ENCODE results near the gene ING3. TPM values are rescaled to one million over a fixed set of nuclear protein-coding genes. Genes with fewer than 3 reads are reported as not detected.

The ING3 gene
- total RNA-seq, 8 experiments from 2014 or later = 9.2 to 30.6 (median 15.8) TPM

DNA sequence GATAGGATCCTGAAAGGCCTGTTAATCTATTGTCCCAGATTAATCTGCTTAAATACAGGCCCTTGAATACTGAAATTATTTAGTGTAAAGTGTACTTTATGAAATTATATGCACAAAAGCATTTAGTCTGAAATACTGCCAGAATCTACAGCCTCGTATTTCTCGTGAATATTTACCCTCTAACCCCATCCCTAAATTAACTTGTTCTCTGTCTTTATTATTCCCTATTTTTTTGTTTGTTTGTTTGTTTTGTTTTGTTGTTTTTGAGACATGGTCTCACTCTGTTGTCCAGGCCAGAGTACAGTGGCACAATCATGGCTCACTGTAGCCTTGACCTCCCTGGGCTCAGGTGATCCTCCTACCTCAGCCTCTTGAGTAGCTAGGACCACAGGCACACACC is 35.3 kb downstream of the ING3 start:
- Histone ChIP-seq H3K4me3 (no peak overlapping the region), H3K4me1 (replicated peaks in 1 of 2) (no peaks in the 10 kb centered on the region), H3K27ac (no peak overlapping the region)
- in situ Hi-C loops (cut with MboI; ENCODE audit: low pct_unique_long_range_greater_than_20kb in 2 of 9, low sequenced_read_pairs in 9 of 9, unreplicated experiment in 9 of 9) = loop anchor here in 3 of 9 experiments (10.0 to 25.0 kb wide), 3 partner anchors 101 to 351 kb away; partner anchors contain the start of gene WNT16 (in 1 of the 3)
- WGBS, 10 experiments = 25 to 93% (median 91%) methylated on average over 2 of the region's 2 CpGs; no CpG with 5 or more reads in 3 of the 10 experiments
- ATAC-seq (replicated peaks in 6 of 8) = no peak

DNA sequence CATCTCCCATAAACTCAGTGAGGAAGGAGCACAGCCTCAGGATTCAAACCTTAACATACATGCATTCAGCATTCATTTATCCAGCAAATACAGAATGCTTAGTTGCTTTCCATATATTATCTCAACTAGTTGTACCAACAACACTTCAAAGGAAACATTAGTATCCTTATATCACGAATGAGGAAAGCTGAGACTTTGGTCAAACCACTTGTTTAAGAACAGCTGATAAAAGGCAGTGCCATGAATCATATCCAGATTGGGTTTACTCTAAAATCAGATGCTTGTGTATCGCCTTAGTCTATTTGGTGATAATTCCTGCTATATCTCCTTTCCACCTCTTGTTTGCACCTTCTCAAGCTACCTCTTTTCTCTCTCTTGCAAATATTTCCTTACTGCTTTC is 36.1 kb downstream of the ING3 start:
- WGBS, 10 experiments = 0 to 100% (median 83%) methylated on average over 1 to 2 of the region's 2 CpGs; no CpG with 5 or more reads in 2 of the 10 experiments
- Histone ChIP-seq H3K4me1 (replicated peaks in 1 of 2) (no peaks in the 10 kb centered on the region), H3K4me3 (no peak overlapping the region), H3K27ac (no peak overlapping the region)
- in situ Hi-C loops (cut with MboI; ENCODE audit: low pct_unique_long_range_greater_than_20kb in 2 of 9, low sequenced_read_pairs in 9 of 9, unreplicated experiment in 9 of 9) = loop anchor here in 3 of 9 experiments (10.0 to 25.0 kb wide), 3 partner anchors 101 to 351 kb away; partner anchors contain the start of gene WNT16 (in 1 of the 3)
- ATAC-seq (replicated peaks in 6 of 8) = no peak

DNA sequence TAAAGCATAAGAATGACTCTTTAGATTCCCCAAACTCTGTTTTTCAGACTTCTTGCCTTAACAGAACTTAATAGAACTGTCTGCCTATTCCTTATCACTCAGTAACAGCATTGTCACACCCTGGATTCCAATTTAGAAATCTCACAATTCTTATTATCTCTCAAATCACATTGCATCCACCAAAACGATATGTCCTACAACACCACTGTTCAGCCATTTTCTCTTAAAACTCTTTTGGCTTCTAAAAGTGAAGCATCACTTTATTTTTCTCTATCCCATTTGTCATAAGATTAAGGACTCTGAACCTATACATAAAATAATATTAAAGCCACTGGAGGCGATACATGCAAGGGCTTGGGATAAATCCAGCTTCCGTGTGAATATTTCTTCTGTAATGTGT is 36.7 kb downstream of the ING3 start:
- Histone ChIP-seq H3K4me1 (replicated peaks in 1 of 2) (no peaks in the 10 kb centered on the region), H3K4me3 (peak overlapping the region in 1 of 5 donors; percentile 24), H3K27ac (no peak overlapping the region)
- in situ Hi-C loops (cut with MboI; ENCODE audit: low pct_unique_long_range_greater_than_20kb in 2 of 9, low sequenced_read_pairs in 9 of 9, unreplicated experiment in 9 of 9) = loop anchor here in 3 of 9 experiments (10.0 to 25.0 kb wide), 3 partner anchors 100 to 350 kb away; partner anchors contain the start of gene WNT16 (in 1 of the 3)
- 0 to 6% (median 0%) methylated on average over 1 to 3 of the region's 3 CpGs; no CpG with 5 or more reads in 2 of the 10 experiments for WGBS, 10 experiments
- ATAC-seq (replicated peaks in 6 of 8) = no peak

DNA sequence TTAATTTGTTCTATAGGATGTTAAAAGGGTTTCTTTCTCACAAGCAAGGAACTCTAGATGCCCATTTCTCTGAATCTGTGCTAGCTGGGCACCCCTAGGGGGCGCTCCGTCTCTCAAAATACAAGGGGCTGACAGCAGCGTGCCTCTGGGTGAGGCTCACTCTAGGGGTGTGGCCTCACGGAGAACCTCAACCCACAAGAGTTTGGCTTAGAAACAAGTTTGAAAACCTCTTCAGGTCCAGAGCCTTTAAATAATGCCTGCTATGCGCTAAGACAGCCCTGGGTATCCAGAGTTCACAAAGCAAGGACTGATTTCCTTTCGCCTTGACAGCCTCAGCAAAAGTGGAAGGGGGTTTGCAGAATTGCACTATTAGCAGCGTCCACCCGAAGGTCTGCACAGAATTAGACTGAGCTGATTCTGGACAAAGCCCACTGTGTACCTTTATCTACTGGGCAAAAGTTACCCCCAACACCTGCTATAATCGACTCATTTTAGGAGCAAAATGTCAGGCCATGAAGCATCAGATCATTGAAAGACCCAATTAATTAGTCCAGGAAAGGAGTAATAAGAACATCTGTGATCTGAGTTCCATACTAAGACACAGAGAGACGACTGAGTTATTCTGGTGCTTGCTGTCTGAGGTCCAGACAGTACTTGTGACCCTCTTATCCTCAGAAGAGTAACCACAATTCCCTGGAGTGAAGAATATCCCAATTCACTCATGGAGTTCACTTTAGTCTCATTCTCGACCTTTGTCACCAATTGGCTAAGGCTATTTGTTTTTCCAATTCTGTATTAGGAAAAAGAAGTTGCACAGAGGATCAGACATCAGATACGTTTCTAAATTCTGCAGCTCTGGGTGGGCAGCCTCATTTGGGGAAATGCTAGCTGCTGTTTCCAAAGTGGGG is 37.4 kb downstream of the ING3 start:
- peak overlapping the region; percentile 21 to 33 (median 28) for H3K4me3 ChIP-seq
- WGBS, 10 experiments = 0 to 30% (median 3%) methylated on average over 1 to 7 of the region's 12 CpGs; no CpG with 5 or more reads in 1 of the 10 experiments
- H3K4me1 ChIP-seq (replicated peaks in 1 of 2) = no peaks in the 10 kb centered on the region
- peak; percentile 71 to 93 (median 78) for ATAC-seq (replicated peaks in 6 of 8)
- H3K27ac ChIP-seq = no peak overlapping the region
- in situ Hi-C loops (cut with MboI; ENCODE audit: low pct_unique_long_range_greater_than_20kb in 2 of 9, low sequenced_read_pairs in 9 of 9, unreplicated experiment in 9 of 9) = loop anchor here in 3 of 9 experiments (10.0 to 25.0 kb wide), 3 partner anchors 99 to 349 kb away; partner anchors contain the start of gene WNT16 (in 1 of the 3)

DNA sequence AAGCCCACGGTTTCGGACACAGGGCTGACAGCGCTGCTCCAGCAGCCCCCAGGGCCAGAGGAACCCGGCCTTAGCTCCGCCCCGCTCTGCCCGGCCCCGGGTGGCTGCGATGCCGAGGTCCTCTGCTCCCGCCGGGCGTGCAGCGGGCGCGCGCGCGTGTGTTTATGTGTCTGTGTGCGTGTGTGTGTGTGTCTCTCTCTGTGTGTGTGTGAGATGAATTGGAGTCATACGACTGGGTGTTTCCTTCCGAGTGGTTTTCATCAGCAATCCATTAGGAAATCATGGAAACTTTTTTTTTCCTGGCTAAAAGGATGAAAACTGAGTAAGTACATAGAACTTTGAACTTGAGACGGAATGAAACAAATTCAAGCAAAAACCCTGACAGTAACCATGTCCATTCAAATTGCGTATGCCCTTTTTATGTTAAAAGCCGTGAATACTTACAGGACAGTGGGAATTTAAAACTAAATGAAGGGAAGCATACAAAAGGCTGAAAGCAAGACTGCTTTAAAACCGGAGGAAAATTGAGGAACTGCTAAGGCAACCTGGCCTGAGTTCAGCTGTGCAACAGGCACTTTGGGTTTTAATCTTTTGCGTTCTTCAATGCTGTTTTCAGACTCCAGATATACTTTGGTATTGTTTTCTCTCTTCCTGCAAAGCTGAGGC is 38.1 kb downstream of the ING3 start, which contains the start of gene CPED1:
Gene CPED1, plus strand, starts transcription at position 121 of the 666 bp plus-strand sequence. CDS start 911 bp downstream, outside the sequence.
- Histone ChIP-seq H3K4me3 (peak within 1 kb of the TSS; percentile 21 to 33 (median 28)), H3K27ac (no peak within 1 kb of the TSS), H3K4me1 (replicated peaks in 1 of 2) (no peaks in the 10 kb centered on the region)
- in situ Hi-C loops (cut with MboI; ENCODE audit: low pct_unique_long_range_greater_than_20kb in 2 of 9, low sequenced_read_pairs in 9 of 9, unreplicated experiment in 9 of 9) = loop anchor here in 3 of 9 experiments (10.0 to 25.0 kb wide), 3 partner anchors 99 to 349 kb away; partner anchors contain the start of gene WNT16 (in 1 of the 3)
- 0 to 61% (median 5%) methylated on average over 1 to 14 of the region's 27 CpGs; no CpG with 5 or more reads in 2 of the 10 experiments for WGBS, 10 experiments
- peak; percentile 53 to 97 (median 94) for ATAC-seq (replicated peaks in 6 of 8)

DNA sequence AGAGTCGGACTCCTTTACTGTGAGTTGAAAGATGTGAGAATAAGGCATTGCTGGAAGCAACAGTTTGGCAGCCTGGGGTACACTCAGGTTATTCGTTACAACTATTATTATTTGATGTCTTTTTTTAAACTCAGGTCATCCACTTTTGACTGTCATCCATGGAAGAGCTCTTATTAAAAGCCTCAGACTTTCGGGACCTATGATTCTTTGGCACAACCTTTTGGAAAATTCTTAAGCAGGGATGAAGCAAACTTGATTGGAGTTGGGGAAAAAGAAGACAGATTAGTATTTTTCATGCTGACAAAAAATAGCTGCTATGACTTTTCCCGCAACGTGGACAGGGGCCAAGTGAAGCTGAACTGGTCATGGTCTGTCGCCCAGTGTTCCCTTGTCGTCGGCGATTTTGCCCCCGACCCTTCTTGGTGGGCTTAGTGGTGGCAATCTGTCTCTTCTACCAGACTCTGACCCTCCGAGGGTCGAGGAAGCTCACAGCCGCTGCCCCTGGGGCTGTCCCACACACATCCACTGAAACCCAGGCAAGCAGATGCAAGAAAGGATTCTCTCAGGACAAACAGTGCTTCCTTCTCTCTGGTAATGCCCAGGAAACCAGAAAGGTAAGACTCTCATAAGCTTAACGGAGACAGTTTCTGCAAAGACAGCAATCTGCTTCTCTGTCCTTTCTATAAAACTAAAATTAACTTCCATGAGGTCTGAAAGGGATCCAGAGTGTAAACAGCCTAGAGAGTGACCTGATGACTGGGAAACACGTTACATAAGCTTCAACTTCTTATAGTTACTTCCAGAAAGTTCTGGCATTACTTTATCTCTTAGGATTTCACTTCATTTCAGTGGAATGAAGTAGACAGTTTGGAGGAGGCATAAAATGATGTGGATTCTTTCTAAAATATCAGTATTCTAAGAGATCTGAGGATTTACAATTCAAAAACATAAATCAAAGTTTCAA is 39.0 kb downstream of the ING3 start:
- no peak for ATAC-seq (replicated peaks in 6 of 8)
- WGBS, 10 experiments = 1 to 100% (median 75%) methylated on average over 1 to 15 of the region's 15 CpGs
- Histone ChIP-seq H3K27ac (no peak overlapping the region), H3K4me1 (replicated peaks in 1 of 2) (no peaks in the 10 kb centered on the region), H3K4me3 (no peak overlapping the region)
- in situ Hi-C loops (cut with MboI; ENCODE audit: low pct_unique_long_range_greater_than_20kb in 2 of 9, low sequenced_read_pairs in 9 of 9, unreplicated experiment in 9 of 9) = loop anchor here in 3 of 9 experiments (10.0 to 25.0 kb wide), 3 partner anchors 98 to 348 kb away; partner anchors contain the start of gene WNT16 (in 1 of the 3)

DNA sequence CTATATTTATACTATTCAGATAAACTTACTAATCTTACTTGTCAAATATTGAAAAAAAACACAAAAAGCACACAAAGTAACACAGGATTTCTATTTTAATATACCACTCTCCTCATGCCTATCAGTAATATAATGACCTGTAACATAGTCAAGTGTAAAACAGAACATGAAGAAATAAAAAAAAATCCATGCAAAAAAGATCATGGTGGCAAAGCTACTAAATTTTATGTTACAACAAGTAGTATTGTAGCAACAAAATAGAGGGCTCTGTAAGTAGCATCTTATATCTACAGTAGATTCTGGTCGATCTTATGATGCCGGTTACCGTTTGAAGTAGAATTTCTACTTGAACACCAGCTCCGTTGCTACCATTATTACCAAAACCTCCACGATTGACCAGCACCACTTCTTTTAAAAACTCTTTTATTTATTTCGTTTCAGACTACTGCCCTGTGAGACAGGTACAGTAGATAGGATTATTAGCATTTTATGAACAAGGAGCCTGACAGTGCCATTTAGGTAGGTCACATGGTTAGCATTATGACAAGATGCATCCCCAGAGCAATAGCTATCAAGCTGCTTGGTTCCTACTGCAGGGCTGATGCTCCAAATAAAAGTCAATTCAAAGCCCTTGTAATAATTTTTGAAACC is 40.0 kb downstream of the ING3 start:
- no peak overlapping the region for H3K4me3 ChIP-seq
- no peak overlapping the region for H3K27ac ChIP-seq
- no peak for ATAC-seq (replicated peaks in 6 of 8)
- no peaks in the 10 kb centered on the region for H3K4me1 ChIP-seq (replicated peaks in 1 of 2)
- in situ Hi-C loops (cut with MboI; ENCODE audit: low pct_unique_long_range_greater_than_20kb in 2 of 9, low sequenced_read_pairs in 9 of 9, unreplicated experiment in 9 of 9) = loop anchor here in 3 of 9 experiments (25.0 kb wide), 2 partner anchors 97 to 347 kb away; partner anchors contain the start of gene WNT16 (in 1 of the 3)
- 2 to 100% (median 85%) methylated on average over 1 to 6 of the region's 6 CpGs; no CpG with 5 or more reads in 1 of the 10 experiments for WGBS, 10 experiments

DNA sequence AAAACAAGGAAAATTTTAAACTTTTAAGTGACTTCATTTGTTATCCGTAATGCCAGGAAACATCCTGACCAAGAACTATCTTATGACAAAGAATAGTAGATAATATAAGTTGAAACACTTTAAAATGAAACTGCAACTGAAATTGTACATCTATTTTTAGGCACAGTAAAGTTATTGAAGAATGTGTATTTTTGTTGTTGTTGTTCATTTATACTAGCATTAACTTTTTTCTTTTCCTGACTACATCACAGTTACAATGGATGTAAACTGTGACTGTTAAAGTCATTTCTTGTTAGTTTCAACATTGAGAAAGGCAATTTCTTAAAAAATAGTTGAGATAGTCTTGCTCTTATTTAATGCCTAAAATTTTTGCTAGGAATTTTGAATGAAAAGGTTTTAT is 40.6 kb downstream of the ING3 start:
- WGBS, 10 experiments = 30 to 100% (median 96%) methylated on average over 1 of the region's 1 CpG; no CpG with 5 or more reads in 2 of the 10 experiments
- H3K4me3 ChIP-seq = no peak overlapping the region
- in situ Hi-C loops (cut with MboI; ENCODE audit: low pct_unique_long_range_greater_than_20kb in 2 of 9, low sequenced_read_pairs in 9 of 9, unreplicated experiment in 9 of 9) = loop anchor here in 3 of 9 experiments (25.0 kb wide), 2 partner anchors 96 to 346 kb away; partner anchors contain the start of gene WNT16 (in 1 of the 3)
- no peaks in the 10 kb centered on the region for H3K4me1 ChIP-seq (replicated peaks in 1 of 2)
- ATAC-seq (replicated peaks in 6 of 8) = no peak
- no peak overlapping the region for H3K27ac ChIP-seq

DNA sequence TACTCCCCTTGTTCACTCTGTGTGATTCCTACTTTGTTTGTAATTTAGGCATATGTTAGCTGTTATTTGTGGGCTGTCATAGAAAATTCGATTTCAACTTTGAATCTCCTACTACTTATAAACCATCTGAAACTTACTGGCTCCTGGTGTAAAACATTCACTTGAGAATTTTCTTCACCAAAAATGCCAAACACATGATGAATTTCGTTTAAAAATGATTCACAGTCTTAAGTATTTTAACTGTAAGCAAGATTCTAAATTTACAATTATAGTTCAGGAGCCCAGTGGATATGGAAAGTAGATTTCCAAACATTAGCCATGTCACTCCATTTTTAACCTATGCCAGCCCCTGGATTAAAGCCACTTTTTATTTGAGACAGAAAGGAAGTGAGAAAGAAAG is 41.0 kb downstream of the ING3 start:
- in situ Hi-C loops (cut with MboI; ENCODE audit: low pct_unique_long_range_greater_than_20kb in 2 of 9, low sequenced_read_pairs in 9 of 9, unreplicated experiment in 9 of 9) = loop anchor here in 3 of 9 experiments (25.0 kb wide), 2 partner anchors 96 to 346 kb away; partner anchors contain the start of gene WNT16 (in 1 of the 3)
- WGBS, 10 experiments = 0 to 43% (median 25%) methylated on average over 1 to 2 of the region's 2 CpGs
- Histone ChIP-seq H3K4me1 (replicated peaks in 1 of 2) (no peaks in the 10 kb centered on the region), H3K27ac (no peak overlapping the region), H3K4me3 (no peak overlapping the region)
- no peak for ATAC-seq (replicated peaks in 6 of 8)

DNA sequence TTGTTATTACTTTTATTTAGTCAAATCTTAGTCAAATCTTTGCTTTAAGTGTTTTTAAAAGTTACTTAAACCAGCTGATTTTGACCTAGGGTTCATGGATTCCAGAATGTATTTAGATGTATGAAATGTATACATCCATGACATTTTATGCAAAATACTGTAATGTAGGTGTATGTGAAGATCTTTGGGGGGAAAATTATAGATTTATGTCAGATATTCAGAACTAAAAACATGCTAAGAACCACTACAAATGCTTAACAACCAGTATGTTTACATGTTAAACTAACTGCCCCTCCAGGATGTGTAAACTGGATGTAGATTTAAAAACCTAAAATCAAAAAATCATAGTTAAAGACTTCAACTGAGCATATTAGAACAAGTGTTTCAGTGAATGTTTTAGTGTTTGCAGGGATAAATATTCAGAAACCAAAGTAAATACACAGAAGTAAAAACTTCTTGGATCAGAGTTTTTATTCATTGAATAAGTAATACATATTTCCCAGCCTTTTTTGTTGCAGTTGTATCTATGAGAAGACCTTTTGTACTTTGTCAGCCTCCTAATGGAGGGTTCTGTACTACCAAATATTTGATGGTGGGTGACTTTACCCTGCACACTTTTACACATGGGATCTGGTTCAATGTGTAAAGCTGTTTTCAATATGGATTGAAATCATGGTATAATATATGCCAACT is 41.8 kb downstream of the ING3 start:
- ATAC-seq (replicated peaks in 6 of 8) = no peak
- Histone ChIP-seq H3K27ac (no peak overlapping the region), H3K4me1 (replicated peaks in 1 of 2) (no peaks in the 10 kb centered on the region), H3K4me3 (no peak overlapping the region)
- in situ Hi-C loops (cut with MboI; ENCODE audit: low pct_unique_long_range_greater_than_20kb in 2 of 9, low sequenced_read_pairs in 9 of 9, unreplicated experiment in 9 of 9) = loop anchor here in 3 of 9 experiments (25.0 kb wide), 2 partner anchors 95 to 345 kb away; partner anchors contain the start of gene WNT16 (in 1 of the 3)

Measured in motor neuron (in vitro differentiated cells).